Dendritic cell treated with granulocyte-macrophage colony-stimulating factor and Interleukin-4, amounts not matched to agents 40 ng/mL and 50 ng/mL, for 4 days (primary cell): Measurements from ENCODE around the gene DTX3.
A peak's percentile ranks its signal among the peaks of the same experiment; 100 is the strongest.

Experiments used
- H3K27ac Mint-ChIP-seq: one replicate; pipeline ENCODE4 v1.8.0; 2022; ENCODE audit warnings: mild to moderate bottlenecking, mixed read lengths
- H3K27me3 Mint-ChIP-seq: one replicate; pipeline ENCODE4 v1.8.0; 2022; ENCODE audit warnings: mild to moderate bottlenecking, mixed read lengths
- H3K36me3 Mint-ChIP-seq: one replicate; pipeline ENCODE4 v1.8.0; 2022; ENCODE audit warnings: low read depth, mixed read lengths
- H3K4me1 Mint-ChIP-seq: one replicate; pipeline ENCODE4 v1.8.0; 2022; ENCODE audit warnings: low read depth, mixed read lengths
- H3K4me3 Mint-ChIP-seq: one replicate; pipeline ENCODE4 v1.8.0; 2022; ENCODE audit warnings: mild to moderate bottlenecking, moderate library complexity, mixed read lengths
- H3K9me3 Mint-ChIP-seq: one replicate; pipeline ENCODE4 v1.8.0; 2022; ENCODE audit warnings: mixed read lengths
- intact Hi-C: fragments of 100-400 bp; cut with micrococcal nuclease; formaldehyde crosslinking; loops from one replicate; pipeline ENCODE4 v1.15.0; 2022

DTX3 gene

DNA sequence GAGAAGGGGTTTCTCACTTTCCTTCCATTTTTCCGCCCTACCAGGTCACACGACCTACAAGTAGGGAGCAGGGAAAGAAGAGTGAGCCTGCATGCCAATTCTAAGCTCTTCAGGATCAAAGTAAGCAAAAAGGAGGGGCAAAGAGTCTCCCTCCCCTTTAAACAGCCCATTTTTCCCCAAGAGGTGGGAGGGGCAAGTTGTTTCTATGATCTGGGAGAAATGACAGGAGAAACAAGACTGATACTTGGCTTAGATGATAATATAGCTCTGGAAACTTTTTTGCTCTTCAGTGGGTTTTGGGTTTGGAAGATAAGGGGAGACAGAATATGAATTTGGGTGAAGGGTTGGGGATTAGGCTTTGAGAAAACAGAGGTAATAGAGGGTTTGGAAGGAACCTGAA, 1.8 kb downstream of the DTX3 start:
- intact Hi-C loops, result no loop called here
- Mint-ChIP-seq H3K4me3 (no peak overlapping the region), H3K27ac (no peak overlapping the region), H3K27me3 (peaks cover 74% of the 10 kb centered on the region), H3K4me1 (peaks cover 29% of the 10 kb centered on the region), H3K9me3 (no peaks in the 10 kb centered on the region), H3K36me3 (peaks cover 17% of the 10 kb centered on the region)

DNA sequence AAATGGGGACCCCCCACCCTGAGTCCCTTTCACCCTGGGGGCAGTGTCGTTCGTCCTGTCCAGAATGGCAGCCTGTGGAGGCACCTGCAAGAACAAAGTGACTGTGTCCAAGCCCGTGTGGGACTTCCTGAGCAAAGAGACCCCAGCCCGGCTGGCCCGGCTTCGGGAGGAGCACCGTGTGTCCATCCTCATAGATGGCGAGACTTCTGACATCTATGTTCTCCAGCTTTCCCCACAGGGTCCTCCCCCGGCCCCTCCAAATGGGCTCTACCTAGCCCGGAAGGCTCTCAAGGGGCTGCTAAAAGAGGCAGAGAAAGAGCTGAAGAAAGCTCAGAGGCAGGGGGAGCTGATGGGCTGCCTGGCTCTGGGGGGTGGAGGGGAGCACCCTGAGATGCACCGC, 2.2 kb downstream of the DTX3 start:
- intact Hi-C loops, result no loop called here
- Mint-ChIP-seq H3K27ac (no peak overlapping the region), H3K27me3 (peaks cover 76% of the 10 kb centered on the region), H3K4me3 (no peak overlapping the region), H3K36me3 (peaks cover 12% of the 10 kb centered on the region), H3K9me3 (no peaks in the 10 kb centered on the region), H3K4me1 (peaks cover 29% of the 10 kb centered on the region)

DNA sequence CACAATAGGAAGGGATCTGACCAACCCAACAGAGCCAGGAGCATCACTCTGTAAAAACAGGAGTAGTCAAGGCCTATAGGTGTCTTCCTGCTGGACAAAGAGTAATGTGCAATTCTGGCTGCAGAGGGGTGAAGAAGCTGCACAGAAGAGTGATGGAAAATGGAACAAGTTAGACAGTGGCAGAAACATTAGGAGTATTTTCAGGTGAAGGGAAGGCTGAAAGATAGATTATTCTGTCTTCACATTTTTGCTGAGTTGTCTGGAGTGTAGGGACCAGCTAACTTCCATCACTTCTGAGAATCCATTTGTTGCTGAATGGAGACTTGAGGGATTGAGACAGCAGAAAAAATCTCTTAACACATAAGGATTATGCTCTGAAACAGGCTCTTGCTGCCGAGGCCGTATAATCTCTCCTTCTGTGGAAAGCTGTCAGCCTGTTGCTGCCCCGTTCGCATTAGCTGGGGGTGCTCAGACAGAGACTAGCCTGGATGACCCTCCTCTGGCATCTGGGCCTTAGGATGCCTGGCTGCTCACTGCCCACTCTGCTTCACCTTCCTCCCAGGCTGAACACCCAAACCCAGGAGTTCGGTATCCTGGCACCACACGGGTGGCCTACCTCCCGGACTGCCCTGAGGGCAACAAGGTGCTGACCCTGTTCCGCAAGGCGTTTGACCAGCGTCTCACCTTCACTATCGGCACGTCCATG, 3.5 kb downstream of the DTX3 start:
- H3K4me3 Mint-ChIP-seq, result no peak overlapping the region
- H3K27ac Mint-ChIP-seq, result no peak overlapping the region
- no peaks in the 10 kb centered on the region for H3K9me3 Mint-ChIP-seq
- H3K27me3 Mint-ChIP-seq, result peaks cover 89% of the 10 kb centered on the region
- no peaks in the 10 kb centered on the region for H3K36me3 Mint-ChIP-seq
- intact Hi-C loops, result no loop called here
- peaks cover 29% of the 10 kb centered on the region for H3K4me1 Mint-ChIP-seq

DNA sequence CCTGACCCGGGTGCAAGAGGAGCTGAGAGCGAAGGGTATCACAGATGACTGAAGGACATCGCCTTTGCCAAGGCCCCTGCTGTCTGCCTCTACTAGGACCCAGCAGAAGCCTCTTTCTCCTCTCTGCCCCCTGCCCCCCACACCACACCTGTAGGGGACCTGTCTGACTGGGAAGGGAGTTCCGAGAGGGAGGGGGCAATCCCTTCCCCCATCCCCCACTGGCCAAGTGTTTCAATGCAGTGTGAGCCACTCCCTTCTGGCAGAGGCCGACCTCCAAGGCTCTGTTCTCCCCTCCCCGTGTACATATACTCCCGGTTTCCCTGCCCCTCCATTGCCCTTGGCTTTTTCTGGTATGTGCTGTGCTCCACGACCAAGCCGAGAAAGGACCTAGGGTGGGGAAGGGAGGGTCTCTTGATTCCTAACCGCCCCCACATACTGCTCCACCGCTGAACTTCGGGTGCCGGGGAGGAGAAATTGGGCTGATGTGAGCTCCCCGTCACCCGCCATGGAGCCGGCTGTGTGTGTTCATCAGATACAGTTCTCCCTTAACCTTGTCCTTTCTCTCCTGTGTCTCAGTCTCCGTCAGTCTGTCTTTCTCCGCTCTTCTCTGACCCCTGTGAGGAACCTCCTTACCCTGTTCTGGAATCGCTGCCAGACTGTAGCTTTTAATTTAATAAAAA, 4.6 kb downstream of the DTX3 start:
- no peaks in the 10 kb centered on the region for H3K36me3 Mint-ChIP-seq
- no peak overlapping the region for H3K27ac Mint-ChIP-seq
- H3K4me3 Mint-ChIP-seq, result no peak overlapping the region
- no peaks in the 10 kb centered on the region for H3K9me3 Mint-ChIP-seq
- peaks cover 92% of the 10 kb centered on the region for H3K27me3 Mint-ChIP-seq
- peaks cover 25% of the 10 kb centered on the region for H3K4me1 Mint-ChIP-seq
- intact Hi-C loops, result no loop called here

DNA sequence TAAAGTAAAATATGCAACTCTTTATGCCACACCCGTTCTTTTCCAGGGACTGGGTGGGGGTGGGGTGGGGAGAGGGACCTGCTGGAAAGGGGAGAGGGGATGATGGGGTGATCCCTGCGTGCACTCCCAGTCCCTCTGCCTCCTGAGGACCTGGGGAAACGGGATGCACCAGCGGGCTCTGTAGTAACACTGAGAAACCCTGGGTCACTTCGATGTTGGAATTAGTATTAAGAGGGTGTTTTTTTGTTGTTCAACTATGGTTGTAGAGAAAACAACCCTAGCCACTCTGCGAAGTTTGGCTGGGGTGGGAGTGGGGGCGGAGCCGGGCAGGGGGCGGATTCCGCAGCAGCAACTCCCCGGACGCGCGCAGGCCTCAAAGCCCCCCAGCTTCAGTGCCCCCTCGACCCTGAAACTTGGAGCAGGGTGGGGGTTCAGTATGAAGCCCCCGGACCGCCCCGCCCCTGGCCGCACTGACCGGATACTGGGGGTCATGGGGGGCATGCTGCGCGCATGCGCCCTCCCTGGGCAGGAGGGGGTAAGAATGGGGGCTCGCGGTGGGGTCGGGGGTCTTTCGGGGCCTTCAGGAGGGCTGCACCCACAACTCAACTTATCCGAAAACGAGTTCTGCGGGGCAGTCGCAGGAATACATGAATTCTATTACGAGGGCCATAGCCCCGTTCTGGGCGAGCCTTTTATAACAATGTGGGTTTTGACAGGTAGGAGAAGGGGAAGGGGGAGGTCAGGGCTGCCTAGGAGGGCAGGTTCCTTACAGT, 5.3 kb downstream of the DTX3 start:
- Mint-ChIP-seq H3K27me3 (peaks cover 93% of the 10 kb centered on the region), H3K4me3 (no peak overlapping the region), H3K36me3 (no peaks in the 10 kb centered on the region), H3K9me3 (no peaks in the 10 kb centered on the region), H3K4me1 (peaks cover 23% of the 10 kb centered on the region), H3K27ac (no peak overlapping the region)
- intact Hi-C loops, result no loop called here

DNA sequence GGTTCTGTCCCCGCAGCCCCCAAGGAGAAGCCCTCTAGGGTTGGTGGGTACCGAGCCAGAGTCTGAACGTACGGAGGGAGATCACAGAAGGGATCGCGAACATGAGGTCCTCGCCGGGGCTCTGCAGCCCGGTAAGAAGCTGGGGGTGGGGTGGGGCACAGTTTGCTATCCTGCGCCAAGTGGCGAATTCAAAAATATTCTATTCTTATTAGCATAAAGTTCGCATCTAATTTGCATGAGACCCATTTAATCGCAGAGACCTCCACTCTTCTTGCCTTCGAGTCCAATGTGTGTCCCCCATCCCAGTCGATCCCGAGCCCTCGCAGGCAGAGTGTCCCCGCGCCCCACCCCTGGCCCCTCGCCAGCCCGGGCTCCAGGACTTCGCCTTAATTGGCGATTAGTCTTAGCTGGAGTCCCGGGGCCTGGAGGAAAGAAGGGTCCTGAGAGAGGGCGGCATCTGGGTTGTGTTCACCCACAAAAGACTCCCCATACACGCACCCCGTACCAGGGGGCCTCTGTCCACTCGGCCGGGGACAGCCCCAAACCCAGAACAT, 6.0 kb downstream of the DTX3 start:
- Mint-ChIP-seq H3K27me3 (peaks cover 93% of the 10 kb centered on the region), H3K4me3 (peak overlapping the region; percentile 68), H3K9me3 (no peaks in the 10 kb centered on the region), H3K27ac (no peak overlapping the region), H3K36me3 (no peaks in the 10 kb centered on the region), H3K4me1 (peaks cover 20% of the 10 kb centered on the region)
- intact Hi-C loops, result no loop called here

DNA sequence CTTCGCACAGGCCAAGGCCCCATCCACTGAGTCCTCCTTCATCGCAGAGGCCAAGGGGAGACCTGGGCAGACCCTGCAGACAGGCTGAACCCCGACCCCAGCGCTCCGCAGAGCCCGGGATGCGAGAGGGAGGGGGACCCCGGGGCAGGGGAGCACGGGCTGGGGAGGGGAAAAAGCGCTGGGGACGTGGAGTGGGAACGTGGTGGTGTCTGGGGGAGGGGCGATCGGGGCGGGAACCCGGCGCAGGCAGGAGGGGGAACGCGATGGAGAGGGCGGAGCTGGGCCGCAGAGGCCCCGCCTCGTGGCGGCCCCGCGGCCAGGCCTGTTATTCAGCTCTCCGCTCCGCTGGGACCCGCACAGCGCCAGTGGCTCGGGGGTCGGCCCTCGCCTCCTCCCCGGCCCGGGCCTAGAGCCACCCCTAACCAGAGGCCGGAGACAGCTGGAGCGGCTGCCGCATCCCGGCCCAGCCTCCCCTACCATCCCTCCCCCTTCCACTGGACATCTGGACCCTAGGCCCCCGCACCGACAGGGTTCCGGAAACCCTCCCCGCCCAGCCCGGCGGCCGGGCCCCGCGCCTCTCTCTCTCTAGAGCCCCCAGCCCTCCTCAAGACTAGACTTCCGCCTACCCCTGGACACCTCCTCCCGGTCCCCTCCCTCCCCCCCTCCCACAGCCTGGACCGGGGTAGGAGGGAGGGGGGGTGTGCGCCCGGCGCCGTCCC, 6.6 kb downstream of the DTX3 start, which contains the start of gene ARHGEF25:
TSS of gene ARHGEF25 (plus strand) at position 328 of the 719 bp plus-strand sequence. CDS start 460 bp downstream, outside the sequence.
- H3K27me3 Mint-ChIP-seq, result peaks cover 93% of the 10 kb centered on the region
- H3K27ac Mint-ChIP-seq, result no peak within 1 kb of the TSS
- peaks cover 20% of the 10 kb centered on the region for H3K4me1 Mint-ChIP-seq
- no peaks in the 10 kb centered on the region for H3K9me3 Mint-ChIP-seq
- H3K4me3 Mint-ChIP-seq, result peak within 1 kb of the TSS; percentile 68
- intact Hi-C loops, result no loop called here
- H3K36me3 Mint-ChIP-seq, result no peaks in the 10 kb centered on the region

DNA sequence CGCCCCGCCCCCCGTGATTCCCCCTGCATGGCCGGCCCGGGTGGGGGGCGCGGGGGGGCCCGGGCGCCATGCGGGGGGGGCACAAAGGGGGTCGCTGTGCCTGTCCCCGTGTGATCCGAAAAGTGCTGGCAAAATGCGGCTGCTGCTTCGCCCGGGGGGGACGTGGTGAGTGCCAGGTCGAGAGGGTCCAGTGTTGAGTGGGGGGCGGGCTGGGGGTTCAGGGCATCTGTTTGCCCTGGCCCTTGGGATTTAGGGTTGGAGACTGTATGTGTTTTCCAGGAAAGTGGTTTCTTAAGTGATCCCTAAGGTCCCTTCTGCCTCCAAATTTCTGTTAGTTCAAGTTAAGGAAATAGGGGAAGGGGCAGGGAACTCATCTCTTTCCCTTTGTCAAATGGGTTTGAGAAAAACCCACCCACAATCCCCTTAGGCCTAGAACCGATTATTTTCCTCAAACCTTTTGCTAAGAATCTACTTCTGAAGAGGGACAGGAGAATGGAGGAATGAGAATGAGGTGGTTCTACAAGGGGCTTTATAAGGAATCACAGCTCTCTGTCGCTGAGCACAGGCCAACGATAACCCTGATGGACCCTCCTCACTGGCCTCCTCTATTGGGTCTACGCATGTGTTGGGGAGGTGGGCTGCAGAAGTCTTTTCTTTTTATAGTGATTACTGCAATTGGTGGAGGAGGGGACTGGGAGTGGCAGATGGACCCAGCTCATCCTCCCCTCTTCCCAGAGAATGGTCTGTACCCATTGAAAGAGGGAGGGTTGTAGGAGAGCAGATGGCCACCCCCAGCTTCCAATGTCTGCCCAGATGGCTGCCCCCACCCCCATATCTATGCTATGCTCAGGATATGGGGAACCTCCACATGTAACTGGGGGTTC, 7.4 kb downstream of the DTX3 start:
- Mint-ChIP-seq H3K4me3 (no peak overlapping the region), H3K27ac (no peak overlapping the region), H3K9me3 (no peaks in the 10 kb centered on the region), H3K27me3 (peaks cover 93% of the 10 kb centered on the region), H3K36me3 (no peaks in the 10 kb centered on the region), H3K4me1 (peaks cover 20% of the 10 kb centered on the region)
- intact Hi-C loops, result no loop called here

DNA sequence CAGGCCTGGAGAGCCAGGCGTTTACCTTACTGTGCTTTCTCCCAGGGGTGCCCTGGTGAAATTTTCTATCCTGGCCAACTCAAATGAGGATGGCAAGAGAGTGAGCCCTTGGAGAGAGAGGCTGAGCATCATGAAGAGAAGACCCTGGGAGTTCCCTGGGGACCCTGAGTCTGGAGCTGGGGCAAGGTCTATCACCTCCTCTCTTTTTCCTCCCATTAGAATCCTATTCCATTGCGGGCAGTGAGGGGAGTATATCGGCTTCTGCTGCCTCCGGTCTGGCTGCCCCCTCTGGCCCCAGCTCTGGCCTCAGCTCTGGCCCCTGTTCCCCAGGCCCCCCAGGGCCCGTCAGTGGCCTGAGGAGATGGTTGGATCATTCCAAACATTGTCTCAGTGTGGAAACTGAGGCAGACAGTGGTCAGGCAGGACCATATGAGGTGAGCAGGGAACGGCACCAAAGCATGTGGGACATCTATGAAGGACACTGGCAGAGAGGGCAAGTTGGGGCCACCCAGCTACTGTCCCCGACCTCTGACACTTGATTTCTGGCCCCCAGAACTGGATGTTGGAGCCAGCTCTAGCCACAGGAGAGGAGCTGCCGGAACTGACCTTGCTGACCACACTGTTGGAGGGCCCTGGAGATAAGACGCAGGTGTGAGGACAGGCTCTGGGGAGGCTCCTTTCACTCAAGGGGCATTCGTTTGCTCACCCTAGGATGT, 8.2 kb downstream of the DTX3 start:
- Mint-ChIP-seq H3K4me3 (no peak overlapping the region), H3K27ac (no peak overlapping the region), H3K36me3 (no peaks in the 10 kb centered on the region), H3K9me3 (no peaks in the 10 kb centered on the region), H3K27me3 (peaks cover 94% of the 10 kb centered on the region), H3K4me1 (peaks cover 20% of the 10 kb centered on the region)
- intact Hi-C loops, result no loop called here

DNA sequence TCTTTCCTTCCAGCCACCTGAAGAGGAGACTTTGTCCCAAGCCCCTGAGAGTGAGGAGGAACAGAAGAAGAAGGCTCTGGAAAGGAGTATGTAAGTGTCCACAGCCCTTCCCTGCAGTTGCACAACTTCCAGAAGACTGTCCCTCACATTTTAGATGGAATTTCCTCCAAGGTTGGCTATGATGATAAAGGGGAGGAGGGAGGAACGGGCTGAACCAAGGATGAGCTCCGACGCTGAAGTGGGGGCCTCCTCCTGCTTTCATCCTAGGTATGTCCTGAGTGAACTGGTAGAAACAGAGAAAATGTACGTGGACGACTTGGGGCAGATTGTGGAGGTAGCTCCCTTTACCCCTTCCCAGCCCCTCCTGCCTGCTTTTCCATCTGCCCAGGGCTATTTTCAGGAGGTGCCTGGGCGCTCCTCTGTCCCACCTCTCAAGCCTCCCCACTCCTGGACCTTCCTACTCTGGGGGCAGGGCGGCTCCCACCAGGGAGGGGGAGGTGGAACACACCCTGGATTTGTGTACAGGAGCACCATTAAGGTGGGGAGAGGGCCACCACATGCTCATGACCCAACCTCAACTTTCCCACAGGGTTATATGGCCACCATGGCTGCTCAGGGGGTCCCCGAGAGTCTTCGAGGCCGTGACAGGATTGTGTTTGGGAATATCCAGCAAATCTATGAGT, 8.9 kb downstream of the DTX3 start:
- Mint-ChIP-seq H3K27me3 (peaks cover 96% of the 10 kb centered on the region), H3K27ac (no peak overlapping the region), H3K4me3 (no peak overlapping the region), H3K9me3 (no peaks in the 10 kb centered on the region), H3K4me1 (peaks cover 20% of the 10 kb centered on the region), H3K36me3 (no peaks in the 10 kb centered on the region)
- intact Hi-C loops, result no loop called here

DNA sequence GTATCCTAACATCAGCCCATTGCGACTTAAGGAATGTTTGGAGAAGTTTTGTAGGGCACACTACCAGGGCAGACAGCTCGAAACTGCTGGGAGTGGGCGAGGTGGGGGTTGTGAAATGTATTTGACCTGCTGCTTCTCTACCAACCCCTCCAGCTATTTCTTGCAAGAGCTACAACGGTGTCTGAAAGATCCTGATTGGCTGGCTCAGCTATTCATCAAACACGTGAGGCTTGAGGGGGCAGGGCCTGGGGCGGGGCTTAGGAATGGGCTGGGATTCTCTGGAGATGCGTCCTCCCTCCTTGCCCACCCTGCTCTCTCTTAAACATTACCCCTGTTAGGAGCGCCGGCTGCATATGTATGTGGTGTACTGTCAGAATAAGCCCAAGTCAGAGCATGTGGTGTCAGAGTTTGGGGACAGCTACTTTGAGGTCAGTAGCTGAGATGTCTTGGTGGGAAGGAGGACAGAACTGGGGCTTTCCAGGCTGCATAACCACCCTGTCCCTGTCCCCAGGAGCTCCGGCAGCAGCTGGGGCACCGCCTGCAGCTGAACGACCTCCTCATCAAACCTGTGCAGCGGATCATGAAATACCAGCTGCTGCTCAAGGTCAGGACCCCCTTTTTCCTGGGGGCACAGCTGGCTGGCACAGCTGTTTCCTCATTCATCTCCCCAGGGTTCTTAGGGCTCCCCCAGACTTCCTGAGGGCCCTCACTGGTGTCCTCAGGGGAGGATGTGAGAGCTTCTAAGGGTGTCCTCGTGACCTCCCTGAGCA, 9.7 kb downstream of the DTX3 start:
- Mint-ChIP-seq H3K9me3 (no peaks in the 10 kb centered on the region), H3K27me3 (peaks cover 96% of the 10 kb centered on the region), H3K4me3 (no peak overlapping the region)

More for the DNA sequence above, 9.7 kb downstream of the DTX3 start:
- Mint-ChIP-seq H3K4me1 (peaks cover 26% of the 10 kb centered on the region), H3K27ac (no peak overlapping the region), H3K36me3 (no peaks in the 10 kb centered on the region)
- intact Hi-C loops, result no loop called here
